Measurements from ENCODE around the gene C5orf47. TPM values are rescaled to one million over a fixed set of nuclear protein-coding genes. Genes with fewer than 3 reads are reported as not detected.

Gene C5orf47
- total RNA-seq, 2 donors from 2014 or later, result 0.54 TPM; not detected in 1

GRCh38 chr5:173974688-173975239 lies 14.2 kb upstream of the C5orf47 start:
- no peak overlapping the region for H3K27ac ChIP-seq
- no peak for TF ChIP-seq CTCF (IDR thresholded peaks at IDR 0.05)
- no peak for DNase-seq (ENCODE audit: low spot score)
- no peaks in the 10 kb centered on the region for H3K27me3 ChIP-seq (replicated peaks; ENCODE audit: insufficient read depth)
- no peak overlapping the region for H3K4me3 ChIP-seq
- no peaks in the 10 kb centered on the region for H3K9me3 ChIP-seq
- no peak for ATAC-seq (ENCODE audit: insufficient number of reproducible peaks, low FRiP score, low read depth)
- H3K36me3 ChIP-seq, result no peaks in the 10 kb centered on the region
- peaks cover 3 to 15% of the 10 kb centered on the region in 2 donors for H3K4me1 ChIP-seq (ENCODE audit: control insufficient read depth in 1 of 2, low read depth in 2 of 2)

GRCh38 chr5:173981185-173981761 lies 7.7 kb upstream of the C5orf47 start:
- no peak for TF ChIP-seq CTCF (IDR thresholded peaks at IDR 0.05)
- no peak overlapping the region for H3K4me3 ChIP-seq
- no peaks in the 10 kb centered on the region for H3K36me3 ChIP-seq
- no peaks in the 10 kb centered on the region for H3K4me1 ChIP-seq (ENCODE audit: control insufficient read depth in 1 of 2, low read depth in 2 of 2)
- no peaks in the 10 kb centered on the region for H3K9me3 ChIP-seq
- DNase-seq (ENCODE audit: low spot score), result no peak
- no peak overlapping the region for H3K27ac ChIP-seq
- ATAC-seq (ENCODE audit: insufficient number of reproducible peaks, low FRiP score, low read depth), result no peak
- no peaks in the 10 kb centered on the region for H3K27me3 ChIP-seq (replicated peaks; ENCODE audit: insufficient read depth)

GRCh38 chr5:173984218-173984617 lies 4.8 kb upstream of the C5orf47 start:
- Histone ChIP-seq H3K27me3 (replicated peaks; ENCODE audit: insufficient read depth) (no peaks in the 10 kb centered on the region), H3K4me3 (no peak overlapping the region), H3K36me3 (no peaks in the 10 kb centered on the region), H3K27ac (no peak overlapping the region), H3K9me3 (no peaks in the 10 kb centered on the region), H3K4me1 (ENCODE audit: control insufficient read depth in 1 of 2, low read depth in 2 of 2) (no peaks in the 10 kb centered on the region)
- ATAC-seq (ENCODE audit: insufficient number of reproducible peaks, low FRiP score, low read depth) (no peak), DNase-seq (ENCODE audit: low spot score) (no peak)
- no peak for TF ChIP-seq CTCF (IDR thresholded peaks at IDR 0.05)

- no peaks in the 10 kb centered on the region for H3K9me3 ChIP-seq
- no peak overlapping the region for H3K4me3 ChIP-seq
- no peak for TF ChIP-seq CTCF (IDR thresholded peaks at IDR 0.05)
- ATAC-seq (ENCODE audit: insufficient number of reproducible peaks, low FRiP score, low read depth), result no peak
- no peaks in the 10 kb centered on the region for H3K4me1 ChIP-seq (ENCODE audit: control insufficient read depth in 1 of 2, low read depth in 2 of 2)
- H3K27me3 ChIP-seq (replicated peaks; ENCODE audit: insufficient read depth), result no peaks in the 10 kb centered on the region
- no peak overlapping the region for H3K27ac ChIP-seq
- no peaks in the 10 kb centered on the region for H3K36me3 ChIP-seq
- DNase-seq (ENCODE audit: low spot score), result no peak
These were observed 587 bp downstream of the C5orf47 start for GRCh38 chr5:173989432-173990082.

GRCh38 chr5:173997331-173997730 lies 8.4 kb downstream of the C5orf47 start:
- Histone ChIP-seq H3K27ac (no peak overlapping the region), H3K4me3 (no peak overlapping the region), H3K36me3 (no peaks in the 10 kb centered on the region), H3K9me3 (no peaks in the 10 kb centered on the region), H3K27me3 (replicated peaks; ENCODE audit: insufficient read depth) (no peaks in the 10 kb centered on the region), H3K4me1 (ENCODE audit: control insufficient read depth in 1 of 2, low read depth in 2 of 2) (no peaks in the 10 kb centered on the region)
- no peak for TF ChIP-seq CTCF (IDR thresholded peaks at IDR 0.05)
- no peak for ATAC-seq (ENCODE audit: insufficient number of reproducible peaks, low FRiP score, low read depth)
- DNase-seq (ENCODE audit: low spot score), result no peak
